Glutamatergic neuron (in vitro differentiated cells): ENCODE data around the gene EMC8. TPM values are rescaled to one million over a fixed set of nuclear protein-coding genes. Genes with fewer than 3 reads are reported as not detected.

ENCODE experiments used
- DNase-seq: peaks from one replicate; pipeline ENCODE4 v3.0.0; 2022
- H3K27ac Mint-ChIP-seq: one replicate; pipeline ENCODE4 v1.8.0; 2020; ENCODE audit warnings: mild to moderate bottlenecking, mixed read lengths, inconsistent platforms; ENCODE audit not compliant: unreplicated experiment
- H3K27me3 Mint-ChIP-seq: one replicate; pipeline ENCODE4 v1.8.0; 2020; ENCODE audit warnings: mild to moderate bottlenecking, moderate library complexity, mixed read lengths, inconsistent platforms; ENCODE audit not compliant: unreplicated experiment
- H3K36me3 Mint-ChIP-seq: one replicate; pipeline ENCODE4 v1.8.0; 2020; ENCODE audit warnings: mild to moderate bottlenecking, mixed read lengths, inconsistent platforms; ENCODE audit not compliant: unreplicated experiment
- H3K4me1 Mint-ChIP-seq: one replicate; pipeline ENCODE4 v1.8.0; 2020; ENCODE audit warnings: mild to moderate bottlenecking, low read depth, mixed read lengths, inconsistent platforms; ENCODE audit not compliant: unreplicated experiment
- H3K4me3 Mint-ChIP-seq: one replicate; pipeline ENCODE4 v1.8.0; 2020; ENCODE audit warnings: mild to moderate bottlenecking, mixed read lengths, inconsistent platforms; ENCODE audit not compliant: unreplicated experiment
- H3K9me3 Mint-ChIP-seq: one replicate; pipeline ENCODE4 v1.8.0; 2020; ENCODE audit warnings: mild to moderate bottlenecking, moderate library complexity, mixed read lengths, inconsistent platforms; ENCODE audit not compliant: unreplicated experiment
- total RNA-seq: library from RNA; stranded (reverse); fragmentation: NEBNext Ultra II Directional; extraction: Animal tissue kit (Norgen Biotek cat#: 25700); gene quantifications from one replicate; pipeline ENCODE4 v1.2.1, GENCODE V29; 2021; ENCODE audit not compliant: unreplicated experiment
- TF ChIP-seq, protein P1 (sequence below): fragments of 200-600 bp; sonication (generic); IDR thresholded peaks from one replicate; pipeline ENCODE4 v1.5.0; 2021; ENCODE audit not compliant: partially characterized antibody, unreplicated experiment

Gene EMC8
- total RNA-seq, 1 donor from 2014 or later = 34.2 TPM

DNA sequence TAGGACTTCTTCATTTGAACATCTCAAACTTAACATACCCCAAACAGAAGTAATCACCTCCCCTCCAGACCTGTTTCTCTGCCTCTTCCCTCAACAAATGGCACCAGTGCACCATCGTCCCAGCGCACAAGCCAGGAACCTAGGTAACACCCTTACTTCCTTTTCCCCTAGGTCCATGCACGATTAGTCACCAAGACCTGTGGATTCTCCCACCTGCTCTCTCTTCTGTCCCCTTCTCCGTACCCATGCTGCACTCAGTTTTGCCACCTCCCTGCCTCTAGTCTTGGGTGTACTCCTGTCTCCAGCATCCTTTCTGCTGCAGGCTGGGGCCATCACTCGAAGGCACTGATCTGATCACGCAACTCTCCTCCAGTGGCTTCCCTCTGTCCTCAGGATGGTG lies 3.2 kb downstream of the EMC8 start:
- Mint-ChIP-seq H3K36me3 (peaks cover 7% of the 10 kb centered on the region), H3K9me3 (peaks cover 8% of the 10 kb centered on the region), H3K4me1 (peaks cover 8% of the 10 kb centered on the region), H3K4me3 (no peak overlapping the region), H3K27ac (no peak overlapping the region), H3K27me3 (peaks cover 8% of the 10 kb centered on the region)
- TF ChIP-seq, protein P1, sequence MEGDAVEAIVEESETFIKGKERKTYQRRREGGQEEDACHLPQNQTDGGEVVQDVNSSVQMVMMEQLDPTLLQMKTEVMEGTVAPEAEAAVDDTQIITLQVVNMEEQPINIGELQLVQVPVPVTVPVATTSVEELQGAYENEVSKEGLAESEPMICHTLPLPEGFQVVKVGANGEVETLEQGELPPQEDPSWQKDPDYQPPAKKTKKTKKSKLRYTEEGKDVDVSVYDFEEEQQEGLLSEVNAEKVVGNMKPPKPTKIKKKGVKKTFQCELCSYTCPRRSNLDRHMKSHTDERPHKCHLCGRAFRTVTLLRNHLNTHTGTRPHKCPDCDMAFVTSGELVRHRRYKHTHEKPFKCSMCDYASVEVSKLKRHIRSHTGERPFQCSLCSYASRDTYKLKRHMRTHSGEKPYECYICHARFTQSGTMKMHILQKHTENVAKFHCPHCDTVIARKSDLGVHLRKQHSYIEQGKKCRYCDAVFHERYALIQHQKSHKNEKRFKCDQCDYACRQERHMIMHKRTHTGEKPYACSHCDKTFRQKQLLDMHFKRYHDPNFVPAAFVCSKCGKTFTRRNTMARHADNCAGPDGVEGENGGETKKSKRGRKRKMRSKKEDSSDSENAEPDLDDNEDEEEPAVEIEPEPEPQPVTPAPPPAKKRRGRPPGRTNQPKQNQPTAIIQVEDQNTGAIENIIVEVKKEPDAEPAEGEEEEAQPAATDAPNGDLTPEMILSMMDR = no peak
- no peak for DNase-seq

DNA sequence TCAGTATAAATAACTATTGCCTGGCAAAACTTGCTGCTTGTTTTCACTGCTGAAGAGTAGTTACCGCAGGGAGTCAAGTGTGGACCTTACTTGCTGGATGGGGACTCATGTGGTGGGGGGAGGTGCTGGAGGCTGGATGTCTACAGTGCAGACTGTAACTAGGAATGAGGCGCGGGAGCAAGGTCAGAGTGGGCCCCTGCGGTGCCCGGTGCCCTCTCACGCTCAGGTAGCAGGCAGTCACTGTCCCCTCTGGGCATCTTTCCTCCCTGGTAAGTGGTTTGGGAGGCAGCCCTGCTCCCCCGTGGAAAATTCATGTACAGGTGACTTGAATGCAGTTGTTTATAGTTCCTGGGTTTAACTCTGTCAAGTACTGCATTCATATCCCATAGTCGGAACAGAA lies 4.6 kb downstream of the EMC8 start:
- TF ChIP-seq, protein P1 = no peak
- no peak overlapping the region for H3K27ac Mint-ChIP-seq
- no peaks in the 10 kb centered on the region for H3K9me3 Mint-ChIP-seq
- peaks cover 7% of the 10 kb centered on the region for H3K36me3 Mint-ChIP-seq
- H3K4me1 Mint-ChIP-seq = peaks cover 3% of the 10 kb centered on the region
- no peak overlapping the region for H3K4me3 Mint-ChIP-seq
- H3K27me3 Mint-ChIP-seq = peaks cover 2% of the 10 kb centered on the region
- DNase-seq = no peak

DNA sequence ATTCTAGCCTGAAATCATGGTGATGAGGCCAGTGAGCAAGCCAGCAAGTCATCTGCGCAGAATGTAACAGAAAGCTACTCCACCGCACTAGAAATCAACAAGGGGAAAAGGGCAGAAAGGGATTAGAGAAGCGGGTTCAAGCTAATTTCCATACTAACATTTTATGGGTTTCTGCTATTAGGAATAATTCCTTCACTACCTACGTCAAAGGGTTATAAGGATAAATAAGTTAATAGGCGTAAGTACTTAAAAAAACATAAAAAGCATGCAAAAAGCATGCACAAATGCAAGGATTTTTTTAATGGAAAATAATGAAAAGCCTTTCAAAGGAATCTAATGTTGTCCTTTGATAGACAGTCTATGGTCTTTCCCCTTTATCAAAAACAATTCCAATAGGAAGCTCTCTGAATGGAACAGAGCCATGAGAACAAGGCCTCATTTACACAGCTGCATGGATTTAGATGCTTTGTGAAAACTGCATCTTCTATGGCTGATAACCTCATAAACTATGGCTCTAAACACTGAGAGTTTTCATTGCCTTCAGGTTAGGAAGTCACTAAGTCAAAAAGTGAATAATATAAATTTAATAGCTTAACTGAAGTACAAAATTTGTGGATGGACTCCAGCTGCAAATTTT lies 5.6 kb downstream of the EMC8 start:
- peaks cover 3% of the 10 kb centered on the region for H3K4me1 Mint-ChIP-seq
- H3K9me3 Mint-ChIP-seq = no peaks in the 10 kb centered on the region
- peaks cover 2% of the 10 kb centered on the region for H3K27me3 Mint-ChIP-seq
- no peak overlapping the region for H3K27ac Mint-ChIP-seq
- no peak overlapping the region for H3K4me3 Mint-ChIP-seq
- DNase-seq = no peak
- TF ChIP-seq, protein P1 = no peak
- H3K36me3 Mint-ChIP-seq = peaks cover 7% of the 10 kb centered on the region

DNA sequence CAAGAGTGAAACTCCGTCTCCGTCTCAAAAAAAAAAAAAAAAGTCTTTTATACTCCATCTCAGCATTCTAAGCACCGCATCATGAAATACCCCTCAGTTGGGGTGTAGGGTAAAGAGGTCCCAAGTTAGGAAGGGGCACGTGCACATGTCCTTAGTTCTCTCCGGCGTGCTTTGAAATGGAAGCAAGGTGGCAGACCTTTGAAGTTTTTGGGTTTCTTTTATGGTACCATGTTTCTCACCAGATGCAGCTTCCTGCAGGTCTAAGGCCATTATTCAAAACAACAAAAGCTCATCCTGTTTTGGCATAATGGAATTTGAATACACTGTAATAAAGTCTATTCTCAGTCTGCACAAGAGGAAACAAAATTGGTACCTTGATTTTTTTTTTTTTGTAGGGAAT lies 9.6 kb downstream of the EMC8 start:
- no peak for DNase-seq
- Mint-ChIP-seq H3K9me3 (no peaks in the 10 kb centered on the region), H3K27me3 (peaks cover 3% of the 10 kb centered on the region), H3K4me1 (no peaks in the 10 kb centered on the region), H3K4me3 (no peak overlapping the region), H3K27ac (no peak overlapping the region), H3K36me3 (peaks cover 7% of the 10 kb centered on the region)
- TF ChIP-seq, protein P1 = no peak

DNA sequence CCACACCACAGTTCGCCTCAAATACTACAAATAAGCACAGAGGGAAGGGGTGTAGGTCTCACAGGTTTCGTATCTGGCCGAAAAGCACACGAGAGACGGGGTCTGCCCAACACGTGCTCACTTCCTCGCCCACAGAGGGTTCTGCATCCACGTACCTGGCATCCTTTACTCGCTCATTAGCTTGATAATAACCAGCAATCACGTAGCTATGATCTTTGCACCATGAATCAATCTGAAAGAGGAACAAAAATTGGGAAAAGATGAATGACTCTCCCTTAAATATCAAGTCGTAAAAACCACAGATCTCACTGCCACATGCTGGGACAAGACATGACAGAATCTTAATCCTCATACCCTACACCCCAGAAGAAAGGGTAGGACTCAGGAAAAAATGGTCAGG lies 10.5 kb downstream of the EMC8 start:
- H3K4me3 Mint-ChIP-seq = no peak overlapping the region
- no peaks in the 10 kb centered on the region for H3K9me3 Mint-ChIP-seq
- no peak overlapping the region for H3K27ac Mint-ChIP-seq
- H3K36me3 Mint-ChIP-seq = peaks cover 7% of the 10 kb centered on the region
- no peaks in the 10 kb centered on the region for H3K4me1 Mint-ChIP-seq
- TF ChIP-seq, protein P1 = no peak
- peaks cover 3% of the 10 kb centered on the region for H3K27me3 Mint-ChIP-seq
- DNase-seq = no peak
